Pancreas (tissue), 10 donors: Measurements from ENCODE around the gene ETF1. TPM values are rescaled to one million over a fixed set of nuclear protein-coding genes. Genes with fewer than 3 reads are reported as not detected.
A peak's percentile ranks its signal among the peaks of the same experiment; 100 is the strongest.

ENCODE experiments used
- ATAC-seq, 4 donors: fragments of 200-7000 bp; cut with Tn5 transposase; one replicate each; pipeline versions ENCODE4 v1.8.0 to v1.9.1; 2020; ENCODE audit warnings: mild to moderate bottlenecking in 4 of 4, moderate library complexity in 4 of 4
- DNase-seq, 6 donors: peaks; one replicate each; pipeline ENCODE4 v3.0.0-alpha.2; 2020
- FAIRE-seq: peaks from 2 replicates; lab custom pipeline; 2012; peaks lifted over from hg19 to GRCh38; lab: Jason Lieb, UNC
- H3K27ac ChIP-seq, 4 donors: fragments of 200-600 bp; sonication (generic); 1 replicate in 3 of 4; 2 replicates in 1 of 4; pipeline versions ENCODE4 v1.5.0 to v1.8.0; 2020
- H3K27me3 ChIP-seq, 4 donors: fragments of 200-600 bp; one replicate each; pipeline ENCODE4 v1.8.0; 2021
- H3K36me3 ChIP-seq, 3 donors: fragments of 200-600 bp; sonication (generic) in 1 of 3; one replicate each; pipeline versions ENCODE4 v1.5.0 to v1.8.0; 2020 to 2021
- H3K4me1 ChIP-seq, 3 donors: fragments of 200-600 bp; one replicate each; pipeline ENCODE4 v1.8.0; 2021
- H3K4me3 ChIP-seq, 4 donors: fragments of 200-600 bp; sonication (generic) in 2 of 4; one replicate each; pipeline versions ENCODE4 v1.5.0 to v1.8.0; 2020 to 2021
- H3K9me3 ChIP-seq, 4 donors: fragments of 200-600 bp; one replicate each; pipeline ENCODE4 v1.8.0; 2021
- CTCF ChIP-seq, 4 donors: fragments of 200-600 bp; sonication (generic) in 3 of 4; IDR thresholded peaks; one replicate each; pipeline versions ENCODE4 v1.5.0 to v1.8.0; 2021; ENCODE audit warnings: antibody characterized with exemption in 4 of 4
- WGBS, 2 donors: extraction: QIAGEN DNeasy Blood & Tissue Kit; methylation state at CpG; one replicate each; pipeline ENCODE4 v1.1.7; 2013; 5-methylcytosine and 5-hydroxymethylcytosine counted together
- intact Hi-C, 3 donors: fragments of 100-400 bp; cut with DNase I; formaldehyde crosslinking; loops; one replicate each; pipeline versions ENCODE4 v1.11.1 to v1.14.2; 2022
- polyA plus RNA-seq, 2 donors: library from polyadenylated mRNA; stranded (reverse); fragments of 200-250 nt; gene quantifications; one replicate each; pipeline ENCODE4 v1.2.3, GENCODE V29; 2013
- total RNA-seq, 6 donors: library from RNA; stranded (reverse); fragmentation: NEBNext Ultra II Directional in 4 of 6; extraction: Animal tissue kit (Norgen Biotek cat#: 25700) in 4 of 6; gene quantifications; one replicate each; pipeline versions ENCODE4 v1.2.1 to v1.2.4, GENCODE V29; 2021 to 2023
- donor health status: healthy with polysubstance abuse.
- donor health status: DM: no; HTN: no; CAD: no; lungs with moderate emphysema.
- donor health status: DM: no; HTN: no; CAD: no.
- donor health status: control.
- donor health status: control.
- donor health status: Bipolar disorder and iron deficiency.
- donor health status: DM: yes; HTN: yes; CAD: no.
- donor health status: DM: no; HTN: no; CAD: no.
- donor health status: DM: no; HTN: no; CAD: no.
- donor health status: DM: yes; HTN: yes; CAD: no.

Gene ETF1
- total and polyA plus RNA-seq, 8 donors = 14.7 to 54.0 (median 33.8) TPM

DNA sequence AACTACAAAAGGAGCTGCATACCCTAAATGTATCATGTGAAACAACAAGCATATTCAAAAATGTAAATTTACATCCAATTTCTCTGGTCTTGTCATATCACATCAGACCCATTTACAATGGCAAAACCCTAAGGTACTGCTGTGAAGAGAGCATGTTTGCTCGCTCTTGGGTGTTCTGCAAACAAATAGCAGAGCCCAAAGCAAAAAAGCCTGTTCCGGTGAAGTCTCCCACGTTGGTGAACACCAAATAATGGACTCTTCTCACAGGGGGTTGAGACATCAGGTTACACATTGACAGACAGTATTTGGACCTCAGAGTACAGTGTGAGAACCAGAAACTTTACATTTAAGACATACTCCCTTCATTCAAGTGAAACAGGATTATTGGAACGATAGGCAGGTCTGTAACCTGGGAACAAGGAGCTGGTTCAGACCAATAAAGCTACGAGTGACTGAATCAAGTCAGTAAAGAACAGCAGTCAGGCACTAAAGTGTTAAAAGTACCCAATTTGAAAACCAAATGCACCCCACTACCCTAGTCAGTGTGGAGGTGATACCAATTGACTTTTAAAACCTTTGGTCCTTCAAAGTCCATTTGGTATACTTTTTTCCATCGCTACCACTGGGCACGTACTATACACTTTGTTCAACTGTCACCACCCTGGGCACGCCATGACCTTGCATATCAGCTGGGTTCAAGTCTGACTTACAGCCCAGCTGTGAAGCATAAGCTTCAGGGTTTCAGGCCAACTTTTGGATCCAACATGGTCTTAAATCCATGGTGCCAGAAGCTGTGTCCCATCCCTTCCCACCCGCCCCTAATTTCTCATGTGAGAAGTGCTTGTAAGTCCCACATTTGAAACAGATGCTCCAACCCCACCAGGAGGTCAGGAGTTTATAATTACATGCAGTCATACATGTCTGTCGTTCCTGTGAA, 36.4 kb downstream of the ETF1 start:
- ATAC-seq (no peak), DNase-seq (no peak), FAIRE-seq (no peak)
- Histone ChIP-seq H3K36me3 (peaks cover 0 to 29% (median 0%) of the 10 kb centered on the region in 3 donors), H3K4me3 (no peak overlapping the region), H3K4me1 (peaks cover 0 to 6% (median 0%) of the 10 kb centered on the region in 3 donors), H3K9me3 (no peaks in the 10 kb centered on the region), H3K27ac (no peak overlapping the region), H3K27me3 (no peaks in the 10 kb centered on the region)
- TF ChIP-seq CTCF (IDR thresholded peaks at IDR 0.05) = no peak
- WGBS, 2 donors = 79 to 81% methylated on average over 10 of the region's 10 CpGs
- intact Hi-C loops = loop anchor here in 1 of 3 donors (10.0 kb wide), 1 partner anchor 52 kb away; no protein-coding TSS in a partner anchor

DNA sequence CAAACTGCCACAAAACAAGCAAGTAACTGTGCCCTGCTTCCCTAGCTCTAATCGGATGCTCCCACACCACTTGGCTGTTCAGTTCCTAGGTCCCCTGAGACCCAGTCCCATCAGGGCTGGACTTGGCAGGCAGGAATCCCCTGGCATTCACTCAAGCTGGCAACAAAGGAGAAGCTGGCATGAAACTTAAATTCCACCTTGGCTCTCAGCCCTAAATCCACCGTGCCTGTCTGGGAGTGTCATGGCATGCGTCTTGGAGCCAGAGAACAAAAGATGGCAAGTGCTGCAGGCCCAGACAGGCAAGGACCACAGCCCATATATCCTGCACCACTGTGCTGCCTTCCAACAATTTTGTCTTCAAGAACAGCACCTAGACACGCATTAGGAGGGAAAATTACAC, 38.2 kb downstream of the ETF1 start:
- H3K9me3 ChIP-seq = no peaks in the 10 kb centered on the region
- peak; percentile 44 to 75 (median 60) for ATAC-seq
- WGBS, 2 donors = 14 to 20% methylated on average over 4 of the region's 4 CpGs
- peak in 4 of 6 donors; percentile 44 to 67 (median 52) for DNase-seq
- intact Hi-C loops = loop anchor here (5.0 to 10.0 kb wide), 3 partner anchors 50 to 57 kb away; no protein-coding TSS in a partner anchor
- no peak overlapping the region for H3K27ac ChIP-seq
- H3K4me3 ChIP-seq = no peak overlapping the region
- H3K27me3 ChIP-seq = no peaks in the 10 kb centered on the region
- peaks cover 0 to 21% (median 0%) of the 10 kb centered on the region in 3 donors for H3K36me3 ChIP-seq
- H3K4me1 ChIP-seq = peaks cover 0 to 6% (median 0%) of the 10 kb centered on the region in 3 donors
- TF ChIP-seq CTCF (IDR thresholded peaks at IDR 0.05) = no peak
- FAIRE-seq = no peak

GRCh38 chr5:138503487-138504270, 39.4 kb downstream of the ETF1 start:
- Histone ChIP-seq H3K4me1 (peaks cover 0 to 6% (median 0%) of the 10 kb centered on the region in 3 donors), H3K4me3 (no peak overlapping the region), H3K27ac (no peak overlapping the region), H3K36me3 (peaks cover 0 to 14% (median 0%) of the 10 kb centered on the region in 3 donors), H3K27me3 (no peaks in the 10 kb centered on the region), H3K9me3 (no peaks in the 10 kb centered on the region)
- FAIRE-seq = no peak
- 22% methylated on average over 6 of the region's 6 CpGs for whole genome bisulfite sequencing, 2 donors
- ATAC-seq = peak; percentile 82 to 96 (median 89)
- peak in 1 of 6 donors; percentile 53 for DNase-seq
- peak; percentile 63 to 77 (median 68) for TF ChIP-seq CTCF (IDR thresholded peaks at IDR 0.05)
- intact Hi-C loops = loop anchor here (5.0 to 10.0 kb wide), 3 partner anchors 49 to 56 kb away; no protein-coding TSS in a partner anchor

DNA sequence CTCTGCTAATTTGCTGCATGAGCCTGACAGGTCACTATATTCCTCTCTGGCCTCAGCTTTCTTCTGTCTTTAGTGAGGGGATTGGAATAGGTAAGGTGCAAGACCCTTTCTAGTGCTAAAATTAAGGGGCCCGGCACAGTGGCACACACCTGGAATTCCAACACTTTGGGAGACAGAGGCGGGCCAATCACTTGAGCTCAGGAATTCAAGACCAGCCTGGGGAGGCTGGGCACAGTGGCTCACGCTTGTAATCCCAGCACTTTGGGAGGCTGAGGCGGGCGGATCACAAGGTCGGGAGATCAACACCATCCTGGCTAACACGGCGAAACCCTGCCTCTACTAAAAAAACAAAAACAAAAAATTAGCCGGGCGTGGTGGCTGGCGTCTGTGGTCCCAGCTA, 40.5 kb downstream of the ETF1 start:
- FAIRE-seq = no peak
- no peak for DNase-seq
- no peak overlapping the region for H3K27ac ChIP-seq
- peaks cover 0 to 6% (median 0%) of the 10 kb centered on the region in 3 donors for H3K4me1 ChIP-seq
- H3K9me3 ChIP-seq = no peaks in the 10 kb centered on the region
- TF ChIP-seq CTCF (IDR thresholded peaks at IDR 0.05) = no peak
- no peak overlapping the region for H3K4me3 ChIP-seq
- intact Hi-C loops = loop anchor here (5.0 to 10.0 kb wide), 3 partner anchors 48 to 55 kb away; no protein-coding TSS in a partner anchor
- H3K36me3 ChIP-seq = peaks cover 0 to 2% (median 0%) of the 10 kb centered on the region in 3 donors
- 69 to 75% methylated on average over 11 of the region's 11 CpGs for WGBS, 2 donors
- no peaks in the 10 kb centered on the region for H3K27me3 ChIP-seq
- ATAC-seq = no peak
